Stimulated activated CD8-positive, alpha-beta memory T cell treated with anti-CD3 and anti-CD28 coated beads, Interleukin-4, amount 100 ng/mL, for 24 hours (primary cell): ENCODE data around the gene FGGY.

Source experiments
- DNase-seq: peaks from one replicate; pipeline ENCODE4 v3.0.0-alpha.2; 2020; ENCODE audit warnings: low read depth

Gene FGGY

GRCh38 chr1:59683197-59683596, 386.3 kb downstream of the FGGY start:
- DNase-seq = no peak

GRCh38 chr1:59684698-59685097, 387.8 kb downstream of the FGGY start:
- no peak for DNase-seq

GRCh38 chr1:59685101-59685500, 388.2 kb downstream of the FGGY start:
- no peak for DNase-seq

GRCh38 chr1:59685666-59686065, 388.8 kb downstream of the FGGY start:
- no peak for DNase-seq

- no peak for DNase-seq
Observed at GRCh38 chr1:59686170-59686569, 389.3 kb downstream of the FGGY start.

GRCh38 chr1:59686574-59686973, 389.7 kb downstream of the FGGY start:
- no peak for DNase-seq

- no peak for DNase-seq
Observed at GRCh38 chr1:59687081-59687480, 390.2 kb downstream of the FGGY start.

GRCh38 chr1:59688976-59689375, 392.1 kb downstream of the FGGY start:
- no peak for DNase-seq

GRCh38 chr1:59689730-59690129, 392.8 kb downstream of the FGGY start:
- DNase-seq = no peak

- no peak for DNase-seq
Observed at GRCh38 chr1:59690171-59690930, 393.5 kb downstream of the FGGY start.

- no peak for DNase-seq
Observed at GRCh38 chr1:59691261-59691660, 394.4 kb downstream of the FGGY start.

GRCh38 chr1:59692591-59692990, 395.7 kb downstream of the FGGY start:
- no peak for DNase-seq

GRCh38 chr1:59693406-59693805, 396.5 kb downstream of the FGGY start:
- DNase-seq = no peak

- no peak for DNase-seq
Observed at GRCh38 chr1:59695252-59695651, 398.4 kb downstream of the FGGY start.

- DNase-seq = no peak
Observed at GRCh38 chr1:59696421-59697115, 399.7 kb downstream of the FGGY start.

- no peak for DNase-seq
Observed at GRCh38 chr1:59697150-59697800, 400.4 kb downstream of the FGGY start.

GRCh38 chr1:59698386-59698785, 401.5 kb downstream of the FGGY start:
- no peak for DNase-seq

GRCh38 chr1:59699227-59699847, 402.4 kb downstream of the FGGY start:
- no peak for DNase-seq

GRCh38 chr1:59701376-59701775, 404.5 kb downstream of the FGGY start:
- DNase-seq = no peak

GRCh38 chr1:59703226-59703917, 406.5 kb downstream of the FGGY start:
- no peak for DNase-seq

GRCh38 chr1:59703918-59704378, 407.1 kb downstream of the FGGY start:
- no peak for DNase-seq

GRCh38 chr1:59704716-59705115, 407.8 kb downstream of the FGGY start:
- no peak for DNase-seq
